ENCODE data around the gene RCOR3.

DNA sequence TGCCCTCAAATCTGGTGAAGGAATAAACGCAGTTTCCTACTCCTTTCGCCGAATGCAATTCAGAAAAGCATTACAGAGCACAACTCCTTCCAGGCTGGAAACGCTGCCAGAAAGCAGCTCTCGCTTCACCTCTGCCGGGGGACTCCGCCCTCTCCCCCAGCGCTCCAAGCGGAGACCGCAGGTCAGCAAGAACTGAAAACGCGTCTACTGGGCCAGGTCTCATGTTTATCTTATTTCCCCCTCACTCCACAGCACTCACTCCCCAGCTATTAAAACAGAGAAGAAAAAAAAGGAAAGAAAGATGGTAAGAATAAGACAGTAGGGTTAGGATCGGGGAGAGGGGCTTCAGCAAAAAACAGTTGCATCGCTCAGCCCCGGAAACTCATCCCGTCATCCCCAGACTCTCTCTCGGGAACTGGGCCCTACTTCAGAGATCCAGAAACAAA is 833 bp upstream of the RCOR3 start:
- TF ChIP-seq, protein P1, sequence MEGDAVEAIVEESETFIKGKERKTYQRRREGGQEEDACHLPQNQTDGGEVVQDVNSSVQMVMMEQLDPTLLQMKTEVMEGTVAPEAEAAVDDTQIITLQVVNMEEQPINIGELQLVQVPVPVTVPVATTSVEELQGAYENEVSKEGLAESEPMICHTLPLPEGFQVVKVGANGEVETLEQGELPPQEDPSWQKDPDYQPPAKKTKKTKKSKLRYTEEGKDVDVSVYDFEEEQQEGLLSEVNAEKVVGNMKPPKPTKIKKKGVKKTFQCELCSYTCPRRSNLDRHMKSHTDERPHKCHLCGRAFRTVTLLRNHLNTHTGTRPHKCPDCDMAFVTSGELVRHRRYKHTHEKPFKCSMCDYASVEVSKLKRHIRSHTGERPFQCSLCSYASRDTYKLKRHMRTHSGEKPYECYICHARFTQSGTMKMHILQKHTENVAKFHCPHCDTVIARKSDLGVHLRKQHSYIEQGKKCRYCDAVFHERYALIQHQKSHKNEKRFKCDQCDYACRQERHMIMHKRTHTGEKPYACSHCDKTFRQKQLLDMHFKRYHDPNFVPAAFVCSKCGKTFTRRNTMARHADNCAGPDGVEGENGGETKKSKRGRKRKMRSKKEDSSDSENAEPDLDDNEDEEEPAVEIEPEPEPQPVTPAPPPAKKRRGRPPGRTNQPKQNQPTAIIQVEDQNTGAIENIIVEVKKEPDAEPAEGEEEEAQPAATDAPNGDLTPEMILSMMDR (IDR thresholded peaks at IDR 0.05; ENCODE audit: insufficient read depth, low read length, poor library complexity, severe bottlenecking), result no peak
- no peak for TF ChIP-seq EZH2phosphoT487 (conservative IDR thresholded peaks at IDR 0.05; ENCODE audit: low read length)

Data from SU-DHL-6 (cell line).